HEK293T (cell line): ENCODE results near the gene UTS2R.

Source experiments
- CTCF ChIA-PET: fragments of 350-600 bp; formaldehyde crosslinking; extraction: SDS; loops from one replicate; lab custom pipeline; 2021; ENCODE audit warnings: antibody characterized with exemption, inconsistent platforms; lab: Yijun Ruan, JAX
- POLR2A ChIA-PET: fragments of 350-600 bp; formaldehyde crosslinking; extraction: SDS; loops from one replicate; lab custom pipeline; 2020; ENCODE audit warnings: antibody characterized with exemption, inconsistent platforms; lab: Yijun Ruan, JAX
- DNase-seq: peaks from one replicate; pipeline ENCODE4 v3.0.0; 2012; ENCODE audit warnings: mixed read lengths; ENCODE audit errors: extremely low spot score
- ARNT ChIP-seq: fragments of 450-650 bp; IDR thresholded peaks from 2 replicates; pipeline ENCODE4 v1.6.1; 2017; ENCODE audit warnings: mild to moderate bottlenecking
- BHLHE40 ChIP-seq: fragments of 450-650 bp; IDR thresholded peaks from 2 replicates; pipeline ENCODE4 v1.6.1; 2016; ENCODE audit warnings: mild to moderate bottlenecking, moderate library complexity, borderline replicate concordance
- CTBP1 ChIP-seq: fragments of 450-650 bp; IDR thresholded peaks from 2 replicates; pipeline ENCODE4 v1.6.1; 2016; ENCODE audit warnings: borderline replicate concordance
- ELF4 ChIP-seq: fragments of 450-650 bp; IDR thresholded peaks from 2 replicates; pipeline ENCODE4 v1.6.1; 2017; ENCODE audit warnings: antibody characterized with exemption
- FOXA1 ChIP-seq: fragments of 450-650 bp; IDR thresholded peaks from 2 replicates; pipeline ENCODE4 v1.6.1; 2016; ENCODE audit warnings: mild to moderate bottlenecking
- FOXK2 ChIP-seq: fragments of 450-650 bp; IDR thresholded peaks from 2 replicates; pipeline ENCODE4 v1.6.1; 2016; ENCODE audit warnings: mild to moderate bottlenecking
- FOXM1 ChIP-seq: fragments of 450-650 bp; IDR thresholded peaks from 2 replicates; pipeline ENCODE4 v1.6.1; 2017; ENCODE audit warnings: mild to moderate bottlenecking, borderline replicate concordance
- HDGF ChIP-seq: fragments of 450-650 bp; IDR thresholded peaks from 2 replicates; pipeline ENCODE4 v1.6.1; 2017; ENCODE audit warnings: antibody characterized with exemption, borderline replicate concordance
- L3MBTL2 ChIP-seq: fragments of 450-650 bp; conservative IDR thresholded peaks from 2 replicates; pipeline ENCODE4 v1.6.1; 2016; ENCODE audit warnings: mild to moderate bottlenecking
- LEF1 ChIP-seq: fragments of 450-650 bp; IDR thresholded peaks from 2 replicates; pipeline ENCODE4 v1.6.1; 2017; ENCODE audit warnings: mild to moderate bottlenecking, borderline replicate concordance
- NFRKB ChIP-seq: fragments of 450-650 bp; IDR thresholded peaks from 2 replicates; pipeline ENCODE4 v1.6.1; 2016; ENCODE audit warnings: mild to moderate bottlenecking, moderate library complexity
- SP1 ChIP-seq: fragments of 450-650 bp; IDR thresholded peaks from 2 replicates; pipeline ENCODE4 v1.6.1; 2017
- SUZ12 ChIP-seq: fragments of 450-650 bp; IDR thresholded peaks from 2 replicates; pipeline ENCODE4 v1.6.1; 2016; ENCODE audit warnings: mild to moderate bottlenecking
- TARDBP ChIP-seq: fragments of 450-650 bp; IDR thresholded peaks from 2 replicates; pipeline ENCODE4 v1.6.1; 2016
- ZNF384 ChIP-seq: fragments of 450-650 bp; IDR thresholded peaks from 2 replicates; pipeline ENCODE4 v1.6.1; 2016
- TF ChIP-seq, protein P1 (sequence below): fragments of 450-650 bp; IDR thresholded peaks from 2 replicates; pipeline ENCODE4 v1.6.1; 2016

The UTS2R gene

GRCh38 chr17:82324566-82325285, 46.8 kb upstream of the UTS2R start:
- POLR2A ChIA-PET: no interaction called here
- CTCF ChIA-PET: no interaction called here

DNA sequence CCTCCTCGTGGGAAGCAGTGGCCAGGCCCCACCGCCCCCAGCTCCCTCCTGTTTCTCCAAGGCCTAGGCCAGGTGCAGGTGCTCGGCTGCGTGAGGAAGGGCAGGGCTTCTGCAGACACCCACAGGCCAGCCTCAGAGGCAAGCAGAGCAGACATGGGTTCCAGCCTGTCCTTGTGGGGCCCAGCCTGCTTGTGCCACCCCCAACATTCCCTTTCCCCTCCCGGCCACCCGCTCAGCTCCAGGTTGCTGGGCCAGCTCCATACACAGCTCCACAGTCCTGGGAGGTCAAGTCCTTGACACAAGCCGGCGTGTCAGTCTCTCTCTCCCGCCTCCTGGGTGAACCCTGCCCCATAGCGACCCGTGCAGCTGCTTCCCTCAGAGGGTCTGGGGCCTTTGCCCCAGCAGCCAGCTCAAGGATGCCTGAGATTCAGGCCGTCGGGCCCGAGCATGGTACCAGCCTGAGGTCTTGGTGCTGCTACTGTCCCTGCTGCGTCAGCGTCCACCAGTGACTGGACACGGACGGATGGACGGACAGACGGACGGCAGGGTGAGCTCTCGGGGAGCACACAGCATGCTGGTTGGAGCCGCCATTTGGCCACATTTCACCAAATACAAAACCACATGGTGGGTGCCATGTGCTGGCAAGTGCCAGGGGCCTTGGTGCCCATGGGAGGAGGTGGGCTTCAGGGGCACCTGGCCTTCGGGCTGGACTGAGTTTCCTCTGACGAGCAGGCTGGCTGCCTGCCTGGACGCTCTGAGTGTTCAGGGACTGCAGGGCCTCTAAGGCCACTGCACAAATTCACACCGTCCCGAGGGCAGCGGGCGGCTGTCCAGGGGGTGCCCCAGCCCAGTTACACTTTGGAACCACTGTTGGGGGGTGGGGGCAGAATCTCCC, 46.0 kb upstream of the UTS2R start:
- ChIA-PET POLR2A (no interaction called here), CTCF (no interaction called here)
- TF ChIP-seq FOXA1 (no peak), ELF4 (no peak), L3MBTL2 (no peak), NFRKB (no peak)
- DNase-seq: no peak

More at GRCh38 chr17:82324566-82325285, 46.8 kb upstream of the UTS2R start:
- TF ChIP-seq LEF1: no peak
- TF ChIP-seq CTBP1: no peak
- no peak for TF ChIP-seq TARDBP
- TF ChIP-seq ARNT: no peak
- no peak for TF ChIP-seq ELF4
- no peak for TF ChIP-seq L3MBTL2
- no peak for TF ChIP-seq HDGF
- TF ChIP-seq SP1: no peak
- TF ChIP-seq ZNF384: no peak
- no peak for TF ChIP-seq FOXK2
- no peak for TF ChIP-seq SUZ12
- TF ChIP-seq NFRKB: no peak
- TF ChIP-seq BHLHE40: no peak
- TF ChIP-seq FOXA1: no peak
- no peak for TF ChIP-seq FOXM1
- TF ChIP-seq, protein P1, sequence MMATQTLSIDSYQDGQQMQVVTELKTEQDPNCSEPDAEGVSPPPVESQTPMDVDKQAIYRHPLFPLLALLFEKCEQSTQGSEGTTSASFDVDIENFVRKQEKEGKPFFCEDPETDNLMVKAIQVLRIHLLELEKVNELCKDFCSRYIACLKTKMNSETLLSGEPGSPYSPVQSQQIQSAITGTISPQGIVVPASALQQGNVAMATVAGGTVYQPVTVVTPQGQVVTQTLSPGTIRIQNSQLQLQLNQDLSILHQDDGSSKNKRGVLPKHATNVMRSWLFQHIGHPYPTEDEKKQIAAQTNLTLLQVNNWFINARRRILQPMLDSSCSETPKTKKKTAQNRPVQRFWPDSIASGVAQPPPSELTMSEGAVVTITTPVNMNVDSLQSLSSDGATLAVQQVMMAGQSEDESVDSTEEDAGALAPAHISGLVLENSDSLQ: no peak
- no peak for DNase-seq

- CTCF ChIA-PET: interaction anchor here (0.8 kb wide), 1 partner anchor 121 kb away, joined by 3 read pairs; no protein-coding TSS in a partner anchor
Observed at GRCh38 chr17:82327289-82327688, 44.3 kb upstream of the UTS2R start.

DNA sequence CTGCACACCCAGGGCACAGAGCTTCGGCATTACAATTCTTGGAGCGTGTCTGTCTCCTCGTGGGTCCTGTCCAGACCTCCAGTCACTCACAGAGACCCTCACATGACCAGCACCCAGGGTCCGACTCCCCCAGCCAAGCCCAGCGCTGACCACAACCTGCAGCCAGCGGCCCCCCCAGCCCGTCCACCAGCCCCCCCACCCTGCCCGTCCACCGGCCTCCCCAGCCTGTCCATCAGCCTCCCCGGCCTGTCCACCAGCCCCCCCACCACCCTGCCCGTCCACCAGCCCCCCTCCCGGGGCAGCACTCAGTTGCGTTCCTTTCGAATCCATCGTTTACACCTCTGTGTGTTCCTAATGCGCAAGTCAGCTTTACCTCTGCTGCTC, 43.8 kb upstream of the UTS2R start:
- TF ChIP-seq SP1 (no peak), TARDBP (no peak), CTBP1 (no peak), SUZ12 (no peak), FOXA1 (no peak), ELF4 (no peak), LEF1 (no peak), FOXK2 (no peak), L3MBTL2 (no peak), ARNT (no peak), NFRKB (no peak), HDGF (no peak), BHLHE40 (no peak), FOXM1 (no peak), ZNF384 (no peak)
- TF ChIP-seq, protein P1: no peak
- ChIA-PET CTCF (no interaction called here), POLR2A (interaction anchor here (1.8 kb wide), 1 partner anchor 11 kb away, joined by 4 read pairs; no protein-coding TSS in a partner anchor)
- no peak for DNase-seq

More at GRCh38 chr17:82327289-82327688, 44.3 kb upstream of the UTS2R start:
- POLR2A ChIA-PET: interaction anchor here (1.8 kb wide), 1 partner anchor 12 kb away, joined by 4 read pairs; no protein-coding TSS in a partner anchor
- TF ChIP-seq ARNT: no peak
- TF ChIP-seq FOXK2: no peak
- no peak for TF ChIP-seq BHLHE40
- no peak for TF ChIP-seq CTBP1
- TF ChIP-seq SP1: no peak
- no peak for TF ChIP-seq FOXM1
- no peak for TF ChIP-seq L3MBTL2
- no peak for DNase-seq

DNA sequence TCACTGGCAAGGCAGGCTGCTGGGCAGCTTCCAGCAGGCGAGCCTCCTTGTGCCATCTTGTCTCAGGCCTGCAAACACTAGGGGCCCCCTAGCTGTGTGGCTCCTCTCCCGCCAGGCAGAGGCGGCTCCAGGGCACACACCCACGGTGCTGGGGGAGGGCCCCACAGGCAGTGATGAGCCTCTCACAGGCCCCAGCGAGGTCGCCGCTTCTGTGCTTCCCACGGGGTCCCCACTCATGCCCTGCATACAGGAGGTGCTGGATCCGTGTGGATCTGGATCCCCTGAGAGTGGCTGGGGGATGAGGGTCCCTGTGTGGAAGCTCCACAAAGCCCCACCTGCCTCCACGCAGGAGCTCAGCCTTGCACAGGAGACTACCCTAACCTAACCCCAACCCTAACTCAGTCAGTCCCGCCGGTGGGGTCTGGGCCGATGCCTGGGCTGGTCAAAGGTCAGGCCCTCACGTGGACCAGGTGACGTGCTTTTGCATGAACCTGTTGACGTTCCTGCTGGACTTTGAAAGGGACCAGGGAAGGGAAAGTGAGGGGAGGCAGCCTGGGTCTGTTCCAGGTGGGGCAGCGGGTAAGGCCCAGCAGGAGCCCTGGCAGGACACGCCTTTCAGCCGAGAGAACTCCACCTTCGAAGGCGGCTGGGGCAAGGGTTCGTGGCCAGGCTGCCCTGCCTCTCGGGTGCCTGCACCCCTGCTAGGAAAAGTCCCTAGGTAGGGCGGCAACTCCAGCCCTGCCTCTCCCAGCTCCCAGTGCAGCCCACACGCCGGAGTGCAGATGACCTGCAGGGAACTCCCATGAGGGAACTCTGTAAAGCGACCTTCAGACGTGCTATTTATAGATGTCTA, 43.2 kb upstream of the UTS2R start:
- ChIA-PET CTCF (no interaction called here), POLR2A (interaction anchor here (1.8 kb wide), 1 partner anchor 11 kb away, joined by 4 read pairs; no protein-coding TSS in a partner anchor)
- no peak for DNase-seq
- TF ChIP-seq ARNT: no peak
- no peak for TF ChIP-seq TARDBP
- TF ChIP-seq L3MBTL2: no peak
- TF ChIP-seq FOXK2: no peak
- TF ChIP-seq, protein P1: no peak
- no peak for TF ChIP-seq FOXM1
- no peak for TF ChIP-seq HDGF
- TF ChIP-seq ZNF384: no peak
- no peak for TF ChIP-seq SP1
- no peak for TF ChIP-seq FOXA1
- no peak for TF ChIP-seq CTBP1
- no peak for TF ChIP-seq SUZ12
- TF ChIP-seq NFRKB: no peak
- no peak for TF ChIP-seq BHLHE40
- no peak for TF ChIP-seq LEF1
- TF ChIP-seq ELF4: no peak
